UCSD-AML1 (cell line): ENCODE results near the gene DIP2B.
A peak's percentile ranks its signal among the peaks of the same experiment; 100 is the strongest.
"Not testable (repeated sequence)": the region's sequence is repeated elsewhere in the genome, so short reads cannot be mapped to it uniquely, and the experiment has no call there.

Experiments
- DNase-seq: peaks from one replicate; lab custom pipeline; 2025; ENCODE audit not compliant: unreplicated experiment; lab: John Stamatoyannopoulos, UW

Gene DIP2B

GRCh38 chr12:50504798-50505674, at the start of gene DIP2B:
TSS of gene DIP2B (plus strand) at chr12:50504985. CDS start at chr12:50505141, 156 bp downstream.
- DNase-seq = peak; percentile 93

- DNase-seq = no peak
Measured at GRCh38 chr12:50458606-50459005, 46.2 kb upstream of the DIP2B start.

DNA sequence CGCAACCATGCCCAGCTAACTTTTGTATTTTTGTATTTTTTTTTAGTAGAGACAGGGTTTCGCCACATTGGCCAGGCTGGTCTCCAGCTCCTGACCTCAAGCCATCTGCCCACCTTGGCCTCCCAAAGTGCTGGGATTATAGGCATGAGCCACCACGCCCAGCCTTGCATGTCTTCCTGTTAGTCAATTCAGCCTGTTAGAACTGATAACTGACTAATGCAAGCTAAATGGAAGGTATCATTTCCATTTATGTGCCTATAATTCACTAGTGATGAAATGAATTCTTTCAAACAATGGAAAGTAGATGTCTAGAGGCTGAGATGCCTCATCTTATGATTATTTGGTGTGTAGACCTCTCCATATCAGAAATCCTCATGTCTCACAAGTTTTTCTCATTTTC, 37.3 kb upstream of the DIP2B start:
- DNase-seq = no peak

GRCh38 chr12:50477241-50477832, 27.4 kb upstream of the DIP2B start:
- DNase-seq = no peak

DNA sequence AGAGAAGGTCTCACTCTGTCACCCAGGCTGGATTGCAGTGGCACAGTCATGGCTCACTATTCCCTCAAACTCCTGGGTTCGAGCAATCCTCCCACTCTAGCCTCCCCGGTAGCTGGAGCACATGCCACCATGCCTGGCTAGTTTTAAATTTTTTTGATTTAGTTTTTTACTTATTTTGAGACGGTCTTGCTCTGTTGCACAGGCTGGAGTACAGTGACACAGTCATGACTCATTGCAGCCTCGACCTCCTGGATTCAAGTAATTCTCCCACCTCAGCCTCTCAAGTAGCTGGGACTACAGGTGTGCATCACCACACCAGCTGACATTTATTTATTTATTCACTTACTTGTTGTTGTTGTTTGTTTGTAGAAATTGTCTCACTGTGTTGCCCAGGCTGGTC, 22.2 kb upstream of the DIP2B start:
- DNase-seq = no peak

DNA sequence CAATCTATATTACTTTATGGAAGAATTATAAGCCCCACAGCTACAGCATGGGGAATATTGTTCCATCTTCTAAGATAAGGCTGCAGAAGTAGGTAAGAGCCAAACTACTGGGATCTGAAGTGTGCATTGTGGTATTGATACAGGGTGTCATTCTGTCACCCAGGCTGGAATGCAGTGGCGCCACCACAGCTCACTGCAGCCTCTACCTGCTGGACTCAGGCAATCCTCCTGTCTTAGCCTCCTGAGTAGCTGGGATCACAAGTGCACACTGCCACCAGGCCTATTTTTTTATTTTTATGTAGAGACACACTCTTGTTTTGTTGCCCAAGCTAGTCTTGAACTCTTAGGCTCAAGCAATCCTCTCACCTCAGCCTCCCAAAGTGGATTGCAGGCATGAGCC, 21.3 kb upstream of the DIP2B start:
- DNase-seq = no peak

DNA sequence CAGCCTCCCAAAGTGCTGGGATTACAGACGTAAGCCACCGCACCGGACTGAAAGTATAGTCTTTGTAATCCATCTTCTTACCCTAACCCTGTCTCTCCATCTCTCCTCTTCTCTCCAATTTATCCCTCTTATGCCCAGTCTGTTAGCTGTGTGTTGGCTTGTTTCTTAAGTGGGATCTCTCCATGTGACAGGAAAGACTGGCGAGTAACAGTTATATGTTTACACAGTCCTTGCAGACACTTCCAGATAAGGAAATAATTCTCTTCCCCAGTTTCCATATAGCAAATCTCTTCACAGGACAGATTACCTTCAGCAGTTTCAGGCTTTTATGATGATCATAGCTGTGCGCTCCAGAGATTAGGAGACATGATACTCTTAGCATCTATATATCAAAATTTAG, 16.0 kb upstream of the DIP2B start:
- no peak for DNase-seq

- DNase-seq = not testable (repeated sequence)
Measured at GRCh38 chr12:50498119-50498518, 6.7 kb upstream of the DIP2B start.

DNA sequence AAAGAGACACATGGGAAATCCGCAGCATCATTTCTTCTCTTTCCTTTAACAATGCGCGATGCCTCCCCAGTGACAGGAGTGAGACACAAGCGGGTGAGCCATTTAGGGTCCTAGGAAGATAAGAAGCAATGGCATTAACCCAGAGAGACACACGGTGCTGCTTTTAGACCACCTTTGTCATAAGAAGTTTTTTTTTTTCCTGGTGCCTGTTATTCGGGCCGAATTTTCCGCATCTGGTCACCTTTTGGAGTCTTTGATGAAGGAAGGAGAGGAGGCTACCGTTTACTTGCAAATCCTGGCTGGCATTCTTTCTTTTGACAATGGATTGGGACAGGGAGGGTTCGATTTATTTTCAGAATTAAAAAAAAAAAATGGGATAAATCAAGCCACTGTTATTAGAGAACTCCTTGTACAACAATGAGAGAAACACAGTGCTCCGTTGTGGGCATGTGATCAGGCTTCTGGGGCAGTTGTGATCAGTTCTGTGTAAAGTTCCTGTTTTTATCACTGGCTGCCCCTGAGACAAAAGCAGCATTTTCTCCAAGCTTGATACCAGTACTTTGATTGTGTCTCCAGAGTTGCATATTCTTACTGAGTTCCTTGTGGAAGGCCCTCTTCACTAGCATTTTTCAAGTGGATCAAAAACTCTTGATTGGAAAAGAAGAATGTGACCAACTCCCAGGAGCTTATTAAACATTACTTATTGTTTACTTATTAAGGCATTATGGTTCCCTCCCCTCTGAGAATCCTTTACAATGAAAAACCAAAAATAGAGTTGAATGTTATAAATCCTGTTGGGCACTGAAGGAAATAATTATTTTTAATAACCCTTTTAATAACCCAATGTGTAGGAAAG, 1.1 kb downstream of the DIP2B start:
- DNase-seq = no peak

DNA sequence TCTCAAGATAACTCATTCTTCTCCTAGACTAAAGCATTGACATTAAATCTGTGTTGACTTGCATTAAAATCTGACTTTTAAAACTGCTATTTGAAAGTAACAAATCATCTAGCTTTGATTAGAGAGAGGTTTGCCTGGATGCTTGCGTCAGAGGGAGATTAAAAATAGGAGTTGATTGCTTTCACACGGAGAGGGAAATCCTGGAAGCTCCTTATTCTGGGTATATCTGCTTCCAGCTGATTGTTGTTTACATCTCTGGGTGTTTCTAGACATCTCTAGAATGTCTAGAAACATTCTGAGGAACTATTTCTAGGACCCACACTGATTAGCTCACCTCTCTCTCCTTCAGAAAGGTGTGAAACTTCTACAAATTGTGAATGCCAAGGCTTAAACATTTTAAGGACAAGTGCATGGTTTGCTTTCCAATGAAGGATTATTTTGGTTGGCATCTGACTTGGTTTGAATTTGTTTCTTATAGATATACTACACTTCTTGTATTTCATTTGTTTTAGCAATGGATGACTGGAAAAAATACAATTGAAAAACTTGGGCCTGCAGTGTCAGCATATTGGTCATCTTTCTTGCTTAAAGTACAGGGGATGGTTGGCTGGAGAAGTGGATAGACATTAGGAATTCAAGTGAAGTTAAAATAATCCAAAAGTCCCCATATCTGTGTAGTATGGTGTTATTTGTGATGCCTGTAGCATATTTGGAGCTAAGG, 2.1 kb downstream of the DIP2B start:
- no peak for DNase-seq

DNA sequence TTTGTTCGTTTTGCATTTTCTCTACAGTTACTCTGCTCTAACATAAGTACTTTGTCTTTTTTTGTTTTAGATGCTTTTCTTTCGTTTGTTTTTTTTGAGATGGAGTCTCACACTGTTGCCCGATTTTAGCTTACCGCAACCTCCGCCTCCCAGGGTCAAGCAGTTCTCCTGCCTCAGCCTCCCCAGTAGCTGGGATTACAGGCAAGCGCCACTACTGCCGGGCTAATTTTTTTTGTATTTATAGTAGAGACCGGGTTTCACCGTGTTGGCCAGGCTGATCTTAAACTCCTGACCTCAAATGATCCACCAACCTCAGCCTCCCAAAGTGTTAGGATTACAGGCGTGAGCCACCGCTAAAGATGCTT, 2.7 kb downstream of the DIP2B start:
- DNase-seq = no peak

GRCh38 chr12:50507930-50508329, 3.1 kb downstream of the DIP2B start:
- no peak for DNase-seq

- DNase-seq = no peak
Measured at GRCh38 chr12:50508414-50508813, 3.6 kb downstream of the DIP2B start.

DNA sequence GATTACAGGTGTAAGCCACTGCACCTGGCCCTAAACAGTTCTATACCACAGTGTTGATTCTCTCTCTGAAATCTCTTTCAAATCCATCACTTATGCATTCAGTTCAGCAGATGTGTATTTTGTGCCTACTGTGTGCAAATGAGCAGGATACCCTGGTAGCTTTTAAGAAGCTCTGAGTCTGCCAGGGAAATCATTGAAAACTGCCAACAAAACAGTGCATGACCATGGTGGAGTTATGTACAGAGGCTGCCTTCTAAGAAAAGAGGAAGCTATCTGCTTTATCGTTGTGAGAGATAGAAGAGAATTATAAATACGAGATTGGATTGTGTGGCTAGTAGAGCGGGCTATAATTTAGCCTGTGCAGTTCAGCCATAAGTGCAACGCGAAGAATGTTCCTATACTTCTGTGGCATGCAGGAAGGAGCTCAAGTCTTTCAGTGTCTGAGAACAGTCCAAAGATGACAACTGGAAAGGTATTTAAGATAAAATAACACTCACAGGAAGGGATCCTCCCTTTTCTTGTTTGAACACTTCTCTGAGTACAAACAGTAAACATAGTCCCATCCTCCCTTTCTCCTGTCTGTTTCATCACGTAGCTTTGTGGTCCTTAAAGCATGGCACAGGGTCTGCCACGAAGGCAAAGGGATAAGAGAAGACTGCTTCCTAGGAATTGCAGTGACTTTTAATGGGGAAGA, 4.3 kb downstream of the DIP2B start:
- no peak for DNase-seq

DNA sequence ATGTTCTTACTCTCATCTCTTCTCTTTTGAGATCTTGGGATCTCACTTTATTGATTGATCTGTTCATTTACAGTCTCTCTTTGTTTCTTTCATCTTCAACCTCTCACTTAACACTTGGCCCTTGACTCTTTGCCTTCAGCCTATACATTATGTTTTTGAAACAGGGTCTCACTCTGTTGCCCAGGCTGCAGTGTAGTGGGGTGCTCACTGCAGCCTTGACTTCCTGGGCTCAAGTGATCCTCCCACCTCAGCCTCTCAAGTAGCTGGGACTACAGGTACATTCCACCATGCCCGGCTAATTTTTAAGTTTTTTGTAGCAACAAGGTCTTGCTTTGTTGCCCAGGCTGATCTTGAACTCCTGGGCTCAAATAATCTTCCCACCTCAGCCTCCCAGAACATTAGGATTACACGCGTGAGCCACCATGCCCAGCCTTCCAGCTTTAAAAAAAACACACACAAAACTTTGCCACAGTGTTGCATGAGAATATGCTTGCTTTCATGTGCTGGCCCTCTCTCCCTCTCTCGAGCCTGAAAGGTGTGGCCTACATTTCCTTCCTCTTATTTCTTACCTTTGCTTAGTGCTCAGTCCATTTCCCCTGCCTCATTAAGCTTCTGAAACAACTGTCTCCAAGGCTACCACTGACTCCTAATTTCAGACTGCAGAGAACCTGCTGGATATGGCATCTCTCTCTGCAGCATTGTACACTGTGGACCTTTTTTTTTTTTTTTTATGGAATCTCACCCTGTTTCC, 9.9 kb downstream of the DIP2B start:
- DNase-seq = no peak

DNA sequence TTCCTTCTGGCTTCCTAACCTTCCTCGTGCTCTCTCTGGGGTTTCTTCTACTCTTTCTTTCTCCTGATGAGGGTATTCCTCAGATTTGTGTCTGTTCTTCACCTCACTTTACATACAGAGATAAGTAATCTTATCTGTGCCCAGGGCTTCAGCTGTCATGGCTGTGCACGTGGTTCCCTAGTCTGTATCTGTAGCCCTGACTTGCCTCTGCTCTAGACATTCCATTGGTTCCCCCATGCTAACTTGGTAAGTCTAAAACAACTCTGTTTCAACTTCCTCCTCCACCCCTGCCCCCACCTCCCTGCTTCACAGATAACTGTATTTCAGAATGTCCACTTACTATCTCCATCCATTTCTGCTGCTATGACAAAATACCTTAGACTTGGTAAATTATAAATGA, 10.8 kb downstream of the DIP2B start:
- no peak for DNase-seq

- DNase-seq = no peak
Measured at GRCh38 chr12:50517421-50518048, 12.8 kb downstream of the DIP2B start.

DNA sequence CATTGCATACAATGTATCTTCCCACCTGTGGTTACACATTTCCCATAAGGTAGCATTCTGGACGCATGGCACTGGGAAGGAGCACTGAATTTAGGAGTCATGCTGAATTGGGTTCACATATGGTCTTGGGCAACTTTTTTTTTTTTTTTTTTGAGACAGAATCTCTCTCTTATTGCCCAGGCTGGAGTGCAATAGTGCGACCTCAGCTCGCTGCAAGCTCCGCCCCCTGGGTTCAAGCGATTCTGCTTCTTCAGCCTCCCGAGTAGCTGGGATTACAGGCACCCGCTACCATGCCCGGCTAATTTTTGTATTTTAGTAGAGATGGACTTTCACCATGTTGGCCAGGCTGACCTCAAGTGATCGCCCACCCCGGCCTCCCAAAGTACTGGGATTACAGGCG, 13.3 kb downstream of the DIP2B start:
- no peak for DNase-seq

DNA sequence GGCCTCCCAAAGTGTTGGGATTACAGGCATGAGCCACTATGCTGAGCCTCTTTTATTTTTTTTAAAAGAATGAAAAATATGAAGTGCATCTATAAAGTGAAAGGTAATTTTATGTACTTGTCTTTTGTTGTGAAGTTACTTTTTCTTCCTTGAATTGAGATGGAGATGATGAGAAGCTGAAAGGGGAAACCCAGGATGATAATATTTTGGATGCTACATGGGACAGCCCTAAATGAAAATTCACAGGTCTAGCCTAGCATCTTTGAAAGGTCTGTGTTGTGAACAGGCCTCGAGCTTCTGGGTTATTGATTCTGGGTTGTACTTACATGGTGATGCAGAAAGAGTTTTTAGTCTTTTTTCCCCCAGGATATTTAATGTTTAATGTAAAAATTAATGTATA, 14.6 kb downstream of the DIP2B start:
- DNase-seq = no peak
